ENCODE measurements around the gene SNAI1.

Gene SNAI1

DNA sequence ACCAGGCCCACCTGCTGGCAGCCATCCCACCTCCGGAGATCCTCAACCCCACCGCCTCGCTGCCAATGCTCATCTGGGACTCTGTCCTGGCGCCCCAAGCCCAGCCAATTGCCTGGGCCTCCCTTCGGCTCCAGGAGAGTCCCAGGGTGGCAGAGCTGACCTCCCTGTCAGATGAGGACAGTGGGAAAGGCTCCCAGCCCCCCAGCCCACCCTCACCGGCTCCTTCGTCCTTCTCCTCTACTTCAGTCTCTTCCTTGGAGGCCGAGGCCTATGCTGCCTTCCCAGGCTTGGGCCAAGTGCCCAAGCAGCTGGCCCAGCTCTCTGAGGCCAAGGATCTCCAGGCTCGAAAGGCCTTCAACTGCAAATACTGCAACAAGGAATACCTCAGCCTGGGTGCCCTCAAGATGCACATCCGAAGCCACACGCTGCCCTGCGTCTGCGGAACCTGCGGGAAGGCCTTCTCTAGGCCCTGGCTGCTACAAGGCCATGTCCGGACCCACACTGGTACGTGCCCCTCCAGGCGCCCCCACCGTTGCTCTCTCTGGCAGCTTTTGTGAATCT lies 1.1 kb downstream of the SNAI1 start:
- Histone ChIP-seq H3F3A (ENCODE audit: insufficient read depth) (no peaks in the 10 kb centered on the region), H3K4me3 (ENCODE audit: insufficient read depth, low read length, poor library complexity, severe bottlenecking) (no peak overlapping the region), H4K20me1 (ENCODE audit: low read depth, low read length) (no peaks in the 10 kb centered on the region), H3K4me2 (ENCODE audit: low read depth, low read length, poor library complexity, severe bottlenecking) (no peak overlapping the region), H3K36me3 (ENCODE audit: low read length) (no peaks in the 10 kb centered on the region), H3K27me3 (ENCODE audit: low read length) (no peaks in the 10 kb centered on the region), H3K27ac (ENCODE audit: low read depth, low read length) (no peak overlapping the region), H3K9ac (ENCODE audit: low read length) (no peak overlapping the region), H2AFZ (ENCODE audit: low read depth, low read length, severe bottlenecking) (no peak overlapping the region), H3K9me2 (replicated peaks; ENCODE audit: insufficient read depth, low read length) (no peaks in the 10 kb centered on the region), H3K79me2 (ENCODE audit: insufficient read depth, low read length) (no peaks in the 10 kb centered on the region), H3K9me3 (ENCODE audit: insufficient read depth, low read length) (no peaks in the 10 kb centered on the region)
- TF ChIP-seq CTCF (IDR thresholded peaks at IDR 0.05; ENCODE audit: insufficient read depth, low read length, poor library complexity, severe bottlenecking), result no peak
- TF ChIP-seq EZH2phosphoT487 (conservative IDR thresholded peaks at IDR 0.05; ENCODE audit: low read length), result no peak

- no peak for TF ChIP-seq EZH2phosphoT487 (conservative IDR thresholded peaks at IDR 0.05; ENCODE audit: low read length)
- no peak for TF ChIP-seq CTCF (IDR thresholded peaks at IDR 0.05; ENCODE audit: insufficient read depth, low read length, poor library complexity, severe bottlenecking)
Measured at GRCh38 chr20:49984426-49985153, 1.8 kb downstream of the SNAI1 start.

GRCh38 chr20:49985157-49985556 lies 2.4 kb downstream of the SNAI1 start:
- H3K9ac ChIP-seq (ENCODE audit: low read length), result no peak overlapping the region
- H2AFZ ChIP-seq (ENCODE audit: low read depth, low read length, severe bottlenecking), result no peak overlapping the region
- H3K79me2 ChIP-seq (ENCODE audit: insufficient read depth, low read length), result no peaks in the 10 kb centered on the region
- no peaks in the 10 kb centered on the region for H3K27me3 ChIP-seq (ENCODE audit: low read length)
- H3K4me3 ChIP-seq (ENCODE audit: insufficient read depth, low read length, poor library complexity, severe bottlenecking), result no peak overlapping the region
- no peaks in the 10 kb centered on the region for H3F3A ChIP-seq (ENCODE audit: insufficient read depth)
- H3K9me3 ChIP-seq (ENCODE audit: insufficient read depth, low read length), result no peaks in the 10 kb centered on the region
- no peaks in the 10 kb centered on the region for H4K20me1 ChIP-seq (ENCODE audit: low read depth, low read length)
- H3K9me2 ChIP-seq (replicated peaks; ENCODE audit: insufficient read depth, low read length), result no peaks in the 10 kb centered on the region
- H3K36me3 ChIP-seq (ENCODE audit: low read length), result no peaks in the 10 kb centered on the region
- H3K4me2 ChIP-seq (ENCODE audit: low read depth, low read length, poor library complexity, severe bottlenecking), result no peak overlapping the region
- no peak overlapping the region for H3K27ac ChIP-seq (ENCODE audit: low read depth, low read length)
- no peak for TF ChIP-seq EZH2phosphoT487 (conservative IDR thresholded peaks at IDR 0.05; ENCODE audit: low read length)
- TF ChIP-seq CTCF (IDR thresholded peaks at IDR 0.05; ENCODE audit: insufficient read depth, low read length, poor library complexity, severe bottlenecking), result no peak

More at GRCh38 chr20:49984426-49985153, 1.8 kb downstream of the SNAI1 start:
- H3K36me3 ChIP-seq (ENCODE audit: low read length), result no peaks in the 10 kb centered on the region
- no peaks in the 10 kb centered on the region for H3F3A ChIP-seq (ENCODE audit: insufficient read depth)
- H3K27ac ChIP-seq (ENCODE audit: low read depth, low read length), result no peak overlapping the region
- H4K20me1 ChIP-seq (ENCODE audit: low read depth, low read length), result no peaks in the 10 kb centered on the region
- H3K9ac ChIP-seq (ENCODE audit: low read length), result no peak overlapping the region
- H3K9me2 ChIP-seq (replicated peaks; ENCODE audit: insufficient read depth, low read length), result no peaks in the 10 kb centered on the region
- H3K4me3 ChIP-seq (ENCODE audit: insufficient read depth, low read length, poor library complexity, severe bottlenecking), result no peak overlapping the region
- no peaks in the 10 kb centered on the region for H3K27me3 ChIP-seq (ENCODE audit: low read length)
- no peaks in the 10 kb centered on the region for H3K9me3 ChIP-seq (ENCODE audit: insufficient read depth, low read length)
- no peak overlapping the region for H2AFZ ChIP-seq (ENCODE audit: low read depth, low read length, severe bottlenecking)
- H3K4me2 ChIP-seq (ENCODE audit: low read depth, low read length, poor library complexity, severe bottlenecking), result no peak overlapping the region
- H3K79me2 ChIP-seq (ENCODE audit: insufficient read depth, low read length), result no peaks in the 10 kb centered on the region
